Activated naive CD8-positive, alpha-beta T cell (primary cell): ENCODE measurements around the gene GTF3C5.
"Not testable (repeated sequence)": the region's sequence is repeated elsewhere in the genome, so short reads cannot be mapped to it uniquely, and the experiment has no call there.

Experiments used
- H3K27ac Mint-ChIP-seq: one replicate; pipeline ENCODE4 v1.8.0; 2021; ENCODE audit warnings: mixed read lengths
- H3K27me3 Mint-ChIP-seq: one replicate; pipeline ENCODE4 v1.8.0; 2021; ENCODE audit warnings: mixed read lengths
- H3K36me3 Mint-ChIP-seq: one replicate; pipeline ENCODE4 v1.8.0; 2021; ENCODE audit warnings: mixed read lengths
- H3K4me1 Mint-ChIP-seq: one replicate; pipeline ENCODE4 v1.8.0; 2021; ENCODE audit warnings: low read depth, mixed read lengths
- H3K4me3 Mint-ChIP-seq: one replicate; pipeline ENCODE4 v1.8.0; 2021; ENCODE audit warnings: mild to moderate bottlenecking, mixed read lengths
- H3K9me3 Mint-ChIP-seq: one replicate; pipeline ENCODE4 v1.8.0; 2021; ENCODE audit warnings: low read depth, mixed read lengths

GTF3C5 gene

DNA sequence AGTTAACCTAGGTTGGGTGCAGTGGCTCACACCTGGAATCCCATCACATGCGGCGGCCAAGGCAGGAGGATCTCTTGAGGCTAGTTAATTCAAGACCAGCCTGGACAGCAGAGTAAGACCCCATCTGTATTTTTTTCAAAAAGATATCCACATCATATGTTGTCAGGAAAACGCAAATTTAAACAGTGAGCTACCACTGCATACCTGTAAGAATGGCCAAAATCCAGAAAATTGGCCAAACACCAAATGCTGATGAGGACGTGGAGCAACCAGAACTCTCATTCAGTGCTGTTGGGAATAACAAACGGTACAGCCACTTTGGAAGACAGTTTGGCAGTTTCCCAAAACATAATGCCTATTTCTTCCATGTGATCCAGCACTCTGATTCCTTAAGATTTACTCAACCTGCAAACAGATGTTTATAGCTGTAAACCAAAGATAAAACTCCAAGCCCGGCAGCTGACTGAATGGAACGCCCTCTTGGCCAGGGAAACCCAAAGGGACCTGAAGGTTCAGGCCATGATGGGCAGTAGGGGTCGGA, 43.4 kb downstream of the GTF3C5 start:
- no peak overlapping the region for H3K27ac Mint-ChIP-seq
- H3K27me3 Mint-ChIP-seq = no peaks in the 10 kb centered on the region
- no peaks in the 10 kb centered on the region for H3K36me3 Mint-ChIP-seq
- no peaks in the 10 kb centered on the region for H3K4me1 Mint-ChIP-seq
- no peaks in the 10 kb centered on the region for H3K9me3 Mint-ChIP-seq
- no peak overlapping the region for H3K4me3 Mint-ChIP-seq

- peaks cover 2% of the 10 kb centered on the region for H3K27me3 Mint-ChIP-seq
- no peak overlapping the region for H3K27ac Mint-ChIP-seq
- no peaks in the 10 kb centered on the region for H3K4me1 Mint-ChIP-seq
Observed at GRCh38 chr9:133075925-133076630, 45.3 kb downstream of the GTF3C5 start.

GRCh38 chr9:133076691-133077090, 45.9 kb downstream of the GTF3C5 start:
- no peaks in the 10 kb centered on the region for H3K9me3 Mint-ChIP-seq
- H3K27me3 Mint-ChIP-seq = peaks cover 2% of the 10 kb centered on the region
- no peaks in the 10 kb centered on the region for H3K4me1 Mint-ChIP-seq
- H3K4me3 Mint-ChIP-seq = no peak overlapping the region
- no peaks in the 10 kb centered on the region for H3K36me3 Mint-ChIP-seq
- H3K27ac Mint-ChIP-seq = no peak overlapping the region

More at GRCh38 chr9:133075925-133076630, 45.3 kb downstream of the GTF3C5 start:
- no peak overlapping the region for H3K4me3 Mint-ChIP-seq
- no peaks in the 10 kb centered on the region for H3K9me3 Mint-ChIP-seq
- no peaks in the 10 kb centered on the region for H3K36me3 Mint-ChIP-seq

DNA sequence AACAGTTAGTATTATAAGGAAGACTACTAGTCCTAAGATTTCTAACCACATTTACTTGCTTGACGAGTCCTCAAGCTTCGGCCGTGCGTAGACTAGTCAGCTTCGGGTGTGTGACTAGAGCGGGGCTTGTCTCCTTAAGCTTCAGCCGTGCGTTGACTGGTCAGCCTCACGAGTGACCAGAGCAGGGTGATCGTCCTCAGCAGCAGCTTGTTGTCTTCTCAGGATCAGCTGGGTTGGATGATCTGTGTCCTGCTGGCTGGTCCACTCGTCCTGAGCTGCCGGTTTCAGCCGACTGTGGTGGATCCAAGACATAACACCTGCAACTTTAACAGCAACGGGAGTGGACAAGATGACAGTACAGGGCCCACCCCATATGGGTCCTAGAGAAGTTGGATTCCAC, 47.7 kb downstream of the GTF3C5 start:
- H3K4me3 Mint-ChIP-seq = no peak overlapping the region
- H3K36me3 Mint-ChIP-seq = no peaks in the 10 kb centered on the region
- H3K27me3 Mint-ChIP-seq = peaks cover 2% of the 10 kb centered on the region
- no peak overlapping the region for H3K27ac Mint-ChIP-seq
- H3K4me1 Mint-ChIP-seq = no peaks in the 10 kb centered on the region
- no peaks in the 10 kb centered on the region for H3K9me3 Mint-ChIP-seq

GRCh38 chr9:133080161-133080560, 49.4 kb downstream of the GTF3C5 start:
- Mint-ChIP-seq H3K9me3 (no peaks in the 10 kb centered on the region), H3K27me3 (peaks cover 2% of the 10 kb centered on the region), H3K36me3 (no peaks in the 10 kb centered on the region)

GRCh38 chr9:133080786-133081779, 50.3 kb downstream of the GTF3C5 start:
- H3K9me3 Mint-ChIP-seq, H3K27ac Mint-ChIP-seq, H3K27me3 Mint-ChIP-seq, H3K36me3 Mint-ChIP-seq, H3K4me3 Mint-ChIP-seq, H3K4me1 Mint-ChIP-seq: not testable (repeated sequence)

More at GRCh38 chr9:133080161-133080560, 49.4 kb downstream of the GTF3C5 start:
- H3K4me1 Mint-ChIP-seq = no peaks in the 10 kb centered on the region
- H3K27ac Mint-ChIP-seq = no peak overlapping the region
- H3K4me3 Mint-ChIP-seq = no peak overlapping the region

GRCh38 chr9:133081957-133082644, 51.3 kb downstream of the GTF3C5 start:
- not testable (repeated sequence) for H3K9me3 Mint-ChIP-seq, H3K36me3 Mint-ChIP-seq, H3K4me1 Mint-ChIP-seq, H3K27ac Mint-ChIP-seq, H3K4me3 Mint-ChIP-seq, H3K27me3 Mint-ChIP-seq

DNA sequence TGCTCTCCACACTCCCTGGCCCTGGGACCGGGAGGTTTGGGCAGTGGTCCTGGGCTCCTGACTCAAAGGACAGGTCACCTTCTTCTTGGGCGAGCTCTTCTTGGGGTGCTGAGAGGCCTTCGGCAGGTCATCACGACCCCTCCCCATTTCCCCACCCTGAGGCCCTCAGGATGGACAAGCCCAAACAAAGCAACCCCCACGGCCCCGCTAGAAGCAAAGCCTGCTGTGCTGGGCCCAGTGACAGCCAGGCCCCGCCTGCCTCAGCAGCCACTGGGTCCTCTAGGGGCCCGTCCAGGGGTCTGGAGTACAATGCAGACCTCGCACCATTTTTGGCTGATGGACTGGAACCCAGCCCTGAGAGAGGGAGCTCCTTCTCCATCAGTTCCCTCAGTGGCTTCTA, 52.9 kb downstream of the GTF3C5 start:
- not testable (repeated sequence) for H3K36me3 Mint-ChIP-seq, H3K9me3 Mint-ChIP-seq, H3K4me3 Mint-ChIP-seq, H3K27me3 Mint-ChIP-seq, H3K4me1 Mint-ChIP-seq, H3K27ac Mint-ChIP-seq

DNA sequence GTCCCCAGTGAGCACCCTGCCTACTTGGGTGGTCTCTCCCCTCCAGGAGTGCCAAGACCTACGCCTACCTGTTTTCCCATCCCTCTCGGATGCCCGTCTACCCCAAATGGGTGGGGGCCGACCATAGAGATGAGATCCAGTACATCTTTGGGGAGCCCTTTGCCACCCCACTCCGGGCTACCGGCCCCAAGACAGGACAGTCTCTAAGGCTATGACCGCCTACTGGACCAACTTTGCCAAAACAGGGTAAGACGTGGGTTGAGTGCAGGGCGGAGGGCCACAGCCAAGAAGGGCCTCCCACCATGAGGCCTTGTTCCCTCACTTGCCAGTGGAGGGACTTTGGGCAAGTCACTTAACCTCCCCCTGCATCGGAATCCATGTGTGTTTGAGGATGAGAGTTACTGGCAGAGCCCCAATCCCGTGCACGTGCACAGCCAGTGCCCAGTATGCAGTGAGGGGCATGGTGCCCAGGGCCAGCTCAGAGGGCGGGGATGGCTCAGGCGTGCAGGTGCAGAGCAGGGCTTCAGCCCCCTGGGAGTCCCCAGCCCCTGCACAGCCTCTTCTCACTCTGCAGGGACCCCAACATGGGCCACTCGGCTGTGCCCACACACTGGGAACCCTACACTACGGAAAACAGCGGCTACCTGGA, 55.5 kb downstream of the GTF3C5 start:
- not testable (repeated sequence) for H3K4me3 Mint-ChIP-seq, H3K4me1 Mint-ChIP-seq, H3K9me3 Mint-ChIP-seq, H3K27me3 Mint-ChIP-seq, H3K27ac Mint-ChIP-seq, H3K36me3 Mint-ChIP-seq

GRCh38 chr9:133086894-133087293, 56.1 kb downstream of the GTF3C5 start:
- no peaks in the 10 kb centered on the region for H3K4me1 Mint-ChIP-seq
- no peak overlapping the region for H3K4me3 Mint-ChIP-seq
- H3K27ac Mint-ChIP-seq = no peak overlapping the region
- H3K9me3 Mint-ChIP-seq = no peaks in the 10 kb centered on the region
- no peaks in the 10 kb centered on the region for H3K27me3 Mint-ChIP-seq
- no peaks in the 10 kb centered on the region for H3K36me3 Mint-ChIP-seq

- Mint-ChIP-seq H3K36me3 (no peaks in the 10 kb centered on the region), H3K9me3 (no peaks in the 10 kb centered on the region), H3K27me3 (no peaks in the 10 kb centered on the region), H3K4me1 (no peaks in the 10 kb centered on the region), H3K4me3 (no peak overlapping the region), H3K27ac (no peak overlapping the region)
Observed at GRCh38 chr9:133087429-133088145, 56.8 kb downstream of the GTF3C5 start.

DNA sequence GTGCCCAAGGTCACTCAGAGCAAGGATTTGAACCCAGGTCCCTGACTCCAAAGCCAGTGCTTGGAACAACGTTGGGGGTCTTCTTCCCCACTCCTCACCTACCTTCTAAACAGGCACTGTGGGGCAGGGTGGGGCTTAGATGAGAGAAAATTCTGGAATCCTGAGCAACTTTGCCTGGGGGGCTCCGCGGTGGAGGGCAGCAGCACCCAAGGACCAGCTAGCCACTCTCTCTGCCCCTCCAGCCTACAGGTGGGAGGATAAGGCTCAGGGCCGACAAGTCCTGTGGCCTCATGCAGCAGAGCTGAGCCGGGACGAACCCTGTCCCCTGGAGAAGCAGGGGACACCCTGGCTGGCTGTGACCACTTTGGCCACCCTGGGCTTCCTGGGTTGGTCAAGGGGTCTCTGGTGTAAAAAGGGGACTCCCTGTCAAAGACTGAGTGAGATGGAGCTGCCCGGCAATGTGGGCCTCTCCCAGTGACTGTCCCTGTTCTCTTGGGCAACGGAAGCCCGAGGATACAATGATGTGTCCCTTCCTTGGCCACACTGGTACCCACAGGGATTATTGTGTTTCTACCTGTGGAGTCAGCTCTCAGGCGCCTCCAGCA, 57.5 kb downstream of the GTF3C5 start:
- no peaks in the 10 kb centered on the region for H3K27me3 Mint-ChIP-seq
- no peaks in the 10 kb centered on the region for H3K4me1 Mint-ChIP-seq
- H3K36me3 Mint-ChIP-seq = no peaks in the 10 kb centered on the region
- no peak overlapping the region for H3K4me3 Mint-ChIP-seq
- H3K27ac Mint-ChIP-seq = no peak overlapping the region
- H3K9me3 Mint-ChIP-seq = no peaks in the 10 kb centered on the region

DNA sequence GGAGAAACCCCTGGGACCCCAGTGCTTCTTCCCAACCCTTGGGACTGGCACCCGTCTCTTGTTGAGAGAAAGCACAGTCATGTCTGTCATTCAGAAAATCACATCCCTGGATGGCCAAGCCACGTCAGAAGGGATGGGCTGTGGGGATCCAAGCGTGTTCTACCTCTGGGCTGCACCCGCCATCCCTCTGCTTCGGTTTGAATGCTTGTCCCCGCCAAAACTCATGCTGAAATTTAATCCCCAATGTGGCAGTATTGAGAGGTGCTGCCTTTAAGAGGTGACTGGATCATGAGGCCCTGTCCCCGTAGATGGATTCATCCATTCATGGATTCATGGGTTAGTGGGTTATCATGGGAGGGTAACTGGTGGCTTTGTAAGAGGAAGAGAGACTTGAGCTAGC, 58.0 kb downstream of the GTF3C5 start:
- no peak overlapping the region for H3K27ac Mint-ChIP-seq

DNA sequence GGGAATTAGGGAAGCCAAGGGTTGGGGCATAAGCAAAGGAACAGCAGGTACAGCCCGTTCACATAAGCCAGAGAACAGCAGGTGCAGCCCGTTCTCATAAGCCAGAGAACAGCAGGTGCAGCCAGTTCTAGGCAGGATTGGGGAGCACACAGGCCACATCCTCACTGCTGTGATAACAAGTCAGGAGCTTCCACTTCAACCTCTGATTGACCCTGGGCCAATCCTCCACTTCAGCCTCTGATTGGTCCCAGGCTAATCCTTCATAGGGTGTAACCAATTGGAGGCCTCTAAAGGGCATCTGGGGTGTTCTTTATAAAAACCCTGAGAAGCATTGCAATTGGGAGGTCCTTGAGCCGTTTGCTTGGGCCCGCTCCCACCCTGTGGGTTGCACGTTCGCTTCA, 58.5 kb downstream of the GTF3C5 start:
- no peaks in the 10 kb centered on the region for H3K9me3 Mint-ChIP-seq

More for the DNA sequence above, 58.0 kb downstream of the GTF3C5 start:
- no peaks in the 10 kb centered on the region for H3K27me3 Mint-ChIP-seq
- H3K4me3 Mint-ChIP-seq = no peak overlapping the region
- no peaks in the 10 kb centered on the region for H3K36me3 Mint-ChIP-seq
- H3K9me3 Mint-ChIP-seq = no peaks in the 10 kb centered on the region
- H3K4me1 Mint-ChIP-seq = no peaks in the 10 kb centered on the region

More for the DNA sequence above, 58.5 kb downstream of the GTF3C5 start:
- no peak overlapping the region for H3K4me3 Mint-ChIP-seq
- no peaks in the 10 kb centered on the region for H3K4me1 Mint-ChIP-seq
- H3K27ac Mint-ChIP-seq = no peak overlapping the region
- no peaks in the 10 kb centered on the region for H3K27me3 Mint-ChIP-seq
- H3K36me3 Mint-ChIP-seq = no peaks in the 10 kb centered on the region
